Neural progenitor cell (in vitro differentiated cells): ENCODE measurements around the gene DHRS2. TPM values are rescaled to one million over a fixed set of nuclear protein-coding genes. Genes with fewer than 3 reads are reported as not detected.

Experiments
- DNase-seq: peaks from one replicate; pipeline ENCODE4 v3.0.0-alpha.2; 2016; ENCODE audit warnings: low spot score
- H2AFZ ChIP-seq: fragments of 200-600 bp; sonication (generic); replicated peaks from 2 replicates; pipeline ENCODE4 v1.6.1; 2016; ENCODE audit warnings: antibody characterized with exemption
- H3F3A ChIP-seq: fragments of 200-600 bp; sonication (generic); 2 replicates; pipeline ENCODE4 v1.6.1; 2016; ENCODE audit warnings: antibody characterized with exemption, low read depth
- H3K27ac ChIP-seq: fragments of 200-600 bp; sonication (generic); 2 replicates; pipeline ENCODE4 v1.5.1; 2016; ENCODE audit warnings: mild to moderate bottlenecking
- H3K27me3 ChIP-seq: fragments of 200-600 bp; sonication (generic); 2 replicates; pipeline ENCODE4 v1.6.1; 2016; ENCODE audit warnings: mild to moderate bottlenecking, moderate library complexity
- H3K36me3 ChIP-seq: fragments of 200-600 bp; sonication (generic); 2 replicates; pipeline ENCODE4 v1.5.1; 2016
- H3K4me1 ChIP-seq: fragments of 200-600 bp; sonication (generic); 2 replicates; pipeline ENCODE4 v1.6.1; 2016; ENCODE audit warnings: mixed run types
- H3K4me2 ChIP-seq: fragments of 200-600 bp; sonication (generic); 2 replicates; pipeline ENCODE4 v1.6.1; 2016
- H3K4me3 ChIP-seq: fragments of 200-600 bp; sonication (generic); 2 replicates; pipeline ENCODE4 v1.5.1; 2016
- H3K79me2 ChIP-seq: fragments of 200-600 bp; sonication (generic); 2 replicates; pipeline ENCODE4 v1.6.1; 2016; ENCODE audit warnings: low read depth
- H3K9ac ChIP-seq: fragments of 200-600 bp; sonication (generic); 2 replicates; pipeline ENCODE4 v1.6.1; 2016
- H3K9me3 ChIP-seq: fragments of 200-600 bp; sonication (generic); 2 replicates; pipeline ENCODE4 v1.5.1; 2016; ENCODE audit warnings: low read depth
- H4K20me1 ChIP-seq: fragments of 200-600 bp; sonication (generic); 2 replicates; pipeline ENCODE4 v1.6.1; 2016; ENCODE audit warnings: low read depth
- H3K27ac Mint-ChIP-seq: 3 replicates; pipeline ENCODE4 v1.8.0; 2021; ENCODE audit warnings: mixed read lengths
- H3K27me3 Mint-ChIP-seq: 2 replicates; pipeline ENCODE4 v1.8.0; 2022; ENCODE audit warnings: low read depth, mild to moderate bottlenecking, inconsistent platforms, moderate library complexity, mixed read lengths; ENCODE audit not compliant: insufficient read depth
- H3K36me3 Mint-ChIP-seq: 3 replicates; pipeline ENCODE4 v1.8.0; 2021; ENCODE audit warnings: mixed read lengths
- H3K4me1 Mint-ChIP-seq: 3 replicates; pipeline ENCODE4 v1.8.0; 2021; ENCODE audit warnings: mixed read lengths
- H3K4me3 Mint-ChIP-seq: 3 replicates; pipeline ENCODE4 v1.8.0; 2021; ENCODE audit warnings: mild to moderate bottlenecking, moderate library complexity, mixed read lengths
- H3K9me3 Mint-ChIP-seq: 3 replicates; pipeline ENCODE4 v1.8.0; 2020; ENCODE audit warnings: mixed read lengths
- EZH2 ChIP-seq: fragments of 200-600 bp; sonication (generic); IDR thresholded peaks from 2 replicates; pipeline ENCODE4 v1.6.1; 2017; ENCODE audit warnings: antibody characterized with exemption, mild to moderate bottlenecking, moderate library complexity
- EZH2phosphoT487 ChIP-seq: fragments of 200-600 bp; sonication (generic); IDR thresholded peaks from 2 replicates; pipeline ENCODE4 v1.6.1; 2017; ENCODE audit warnings: antibody characterized with exemption
- total RNA-seq: library from RNA; depleted of rRNA; stranded (reverse); fragments of >200 nt; gene quantifications from 2 replicates; pipeline ENCODE4 v1.2.3, GENCODE V29; 2015; ENCODE audit warnings: low replicate concordance
- TF ChIP-seq, protein P1 (sequence below): fragments of 200-600 bp; sonication (generic); IDR thresholded peaks from 2 replicates; pipeline ENCODE4 v1.5.1; 2017; ENCODE audit warnings: antibody characterized with exemption, mild to moderate bottlenecking

Gene DHRS2
- total RNA-seq, 1 donor from 2014 or later, result 2.8 TPM

DNA sequence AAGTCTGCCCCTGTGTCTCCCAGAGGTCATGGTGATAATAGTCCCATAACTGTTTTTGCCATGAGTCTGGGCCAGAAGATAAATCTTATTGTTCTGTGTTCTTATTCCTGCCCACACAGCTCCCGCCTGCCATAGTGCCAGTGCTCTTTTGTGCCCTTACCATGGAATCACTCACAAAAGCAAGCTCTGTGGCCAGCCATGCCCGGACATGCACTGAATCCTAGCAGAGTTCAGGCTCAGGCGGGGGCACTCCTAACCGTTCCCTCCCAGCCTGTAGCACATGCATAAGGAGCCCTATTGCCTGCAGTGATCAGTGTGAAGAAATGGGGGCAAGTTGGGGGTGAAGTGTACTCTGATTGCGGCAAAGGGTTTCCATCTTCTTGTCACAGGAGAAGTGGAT, 33.3 kb downstream of the DHRS2 start:
- Mint-ChIP-seq H3K4me1 (no peaks in the 10 kb centered on the region), H3K27ac (no peak overlapping the region)

DNA sequence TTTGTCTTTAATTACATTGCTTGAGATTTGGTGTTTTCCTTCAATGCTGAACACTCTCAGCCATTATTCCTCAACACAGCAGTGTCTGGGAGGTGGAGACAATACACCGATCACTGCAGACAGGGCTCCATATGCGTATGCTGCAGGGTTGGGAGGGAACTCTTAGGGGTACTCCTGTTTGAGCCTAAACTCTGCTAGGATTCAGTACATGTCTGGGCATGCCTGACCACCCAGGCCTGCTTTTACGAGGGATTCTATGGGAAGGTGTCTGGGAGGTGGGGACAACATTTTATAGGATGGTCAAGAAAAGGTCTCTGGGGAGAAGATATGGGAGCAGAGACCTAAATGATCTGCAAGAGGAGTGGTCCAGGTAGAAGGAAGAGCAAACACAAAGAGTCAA, 34.3 kb downstream of the DHRS2 start:
- H3K4me1 ChIP-seq, result no peaks in the 10 kb centered on the region
- Mint-ChIP-seq H3K27ac (no peak overlapping the region), H3K9me3 (no peaks in the 10 kb centered on the region)

More for the DNA sequence above, 33.3 kb downstream of the DHRS2 start:
- Histone ChIP-seq H3K9me3 (no peaks in the 10 kb centered on the region), H3K9ac (no peak overlapping the region), H3K4me2 (no peak overlapping the region), H3K36me3 (no peaks in the 10 kb centered on the region), H2AFZ (no peak overlapping the region), H3K4me1 (no peaks in the 10 kb centered on the region), H3K4me3 (no peak overlapping the region), H3K27ac (no peak overlapping the region), H3K27me3 (no peaks in the 10 kb centered on the region), H3F3A (no peaks in the 10 kb centered on the region), H4K20me1 (no peaks in the 10 kb centered on the region), H3K79me2 (no peaks in the 10 kb centered on the region)
- no peak overlapping the region for H3K4me3 Mint-ChIP-seq
- no peak for DNase-seq
- TF ChIP-seq, protein P1, sequence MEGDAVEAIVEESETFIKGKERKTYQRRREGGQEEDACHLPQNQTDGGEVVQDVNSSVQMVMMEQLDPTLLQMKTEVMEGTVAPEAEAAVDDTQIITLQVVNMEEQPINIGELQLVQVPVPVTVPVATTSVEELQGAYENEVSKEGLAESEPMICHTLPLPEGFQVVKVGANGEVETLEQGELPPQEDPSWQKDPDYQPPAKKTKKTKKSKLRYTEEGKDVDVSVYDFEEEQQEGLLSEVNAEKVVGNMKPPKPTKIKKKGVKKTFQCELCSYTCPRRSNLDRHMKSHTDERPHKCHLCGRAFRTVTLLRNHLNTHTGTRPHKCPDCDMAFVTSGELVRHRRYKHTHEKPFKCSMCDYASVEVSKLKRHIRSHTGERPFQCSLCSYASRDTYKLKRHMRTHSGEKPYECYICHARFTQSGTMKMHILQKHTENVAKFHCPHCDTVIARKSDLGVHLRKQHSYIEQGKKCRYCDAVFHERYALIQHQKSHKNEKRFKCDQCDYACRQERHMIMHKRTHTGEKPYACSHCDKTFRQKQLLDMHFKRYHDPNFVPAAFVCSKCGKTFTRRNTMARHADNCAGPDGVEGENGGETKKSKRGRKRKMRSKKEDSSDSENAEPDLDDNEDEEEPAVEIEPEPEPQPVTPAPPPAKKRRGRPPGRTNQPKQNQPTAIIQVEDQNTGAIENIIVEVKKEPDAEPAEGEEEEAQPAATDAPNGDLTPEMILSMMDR, result no peak
- TF ChIP-seq EZH2phosphoT487, result no peak
- TF ChIP-seq EZH2, result no peak
- no peaks in the 10 kb centered on the region for H3K9me3 Mint-ChIP-seq
- H3K27me3 Mint-ChIP-seq, result peaks cover 2% of the 10 kb centered on the region
- H3K36me3 Mint-ChIP-seq, result no peaks in the 10 kb centered on the region

DNA sequence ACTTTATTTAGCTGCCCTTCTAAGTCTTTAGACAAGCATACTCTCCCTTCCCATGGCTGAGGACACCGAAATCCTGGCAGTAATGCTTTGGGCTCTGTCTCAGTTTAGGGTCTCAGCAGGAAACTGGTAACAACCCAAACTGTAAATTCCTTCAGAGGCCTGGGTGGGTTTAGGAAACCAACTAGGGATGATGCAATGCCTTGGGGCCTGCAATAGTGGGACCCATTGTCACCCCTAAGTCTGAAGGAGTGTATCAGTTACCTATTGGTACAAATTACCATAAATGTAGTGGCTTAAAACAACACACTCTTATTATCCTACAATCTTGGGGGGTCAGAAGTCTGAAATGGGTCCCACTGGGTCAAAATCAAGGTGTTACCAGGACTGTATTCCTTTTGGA, 36.0 kb downstream of the DHRS2 start:
- no peak overlapping the region for H3K4me2 ChIP-seq
- no peaks in the 10 kb centered on the region for H3K4me1 Mint-ChIP-seq
- H3F3A ChIP-seq, result no peaks in the 10 kb centered on the region
- no peaks in the 10 kb centered on the region for H3K9me3 ChIP-seq
- no peak for DNase-seq
- peaks cover 2% of the 10 kb centered on the region for H3K27me3 Mint-ChIP-seq
- H3K79me2 ChIP-seq, result no peaks in the 10 kb centered on the region
- H3K36me3 ChIP-seq, result no peaks in the 10 kb centered on the region
- H3K4me3 ChIP-seq, result no peak overlapping the region
- H3K4me1 ChIP-seq, result no peaks in the 10 kb centered on the region
- no peaks in the 10 kb centered on the region for H3K36me3 Mint-ChIP-seq
- TF ChIP-seq, protein P1, result no peak
- TF ChIP-seq EZH2, result no peak
- no peak for TF ChIP-seq EZH2phosphoT487
- no peak overlapping the region for H3K27ac ChIP-seq
- no peaks in the 10 kb centered on the region for H3K9me3 Mint-ChIP-seq
- no peak overlapping the region for H2AFZ ChIP-seq
- no peaks in the 10 kb centered on the region for H4K20me1 ChIP-seq
- H3K27ac Mint-ChIP-seq, result no peak overlapping the region
- H3K4me3 Mint-ChIP-seq, result no peak overlapping the region
- no peaks in the 10 kb centered on the region for H3K27me3 ChIP-seq
- H3K9ac ChIP-seq, result no peak overlapping the region

More for the DNA sequence above, 34.3 kb downstream of the DHRS2 start:
- H3K36me3 Mint-ChIP-seq, result no peaks in the 10 kb centered on the region
- no peak overlapping the region for H3K4me2 ChIP-seq
- no peaks in the 10 kb centered on the region for H3K36me3 ChIP-seq
- H3K9me3 ChIP-seq, result no peaks in the 10 kb centered on the region
- H3K27me3 ChIP-seq, result no peaks in the 10 kb centered on the region
- TF ChIP-seq EZH2 (no peak), EZH2phosphoT487 (no peak)
- TF ChIP-seq, protein P1, result no peak
- no peak overlapping the region for H3K4me3 Mint-ChIP-seq
- no peak overlapping the region for H3K9ac ChIP-seq
- no peak for DNase-seq
- no peaks in the 10 kb centered on the region for H3F3A ChIP-seq
- no peak overlapping the region for H3K27ac ChIP-seq
- H2AFZ ChIP-seq, result peak overlapping the region; percentile 68
- H3K4me3 ChIP-seq, result no peak overlapping the region
- H3K27me3 Mint-ChIP-seq, result peaks cover 2% of the 10 kb centered on the region
- H3K4me1 Mint-ChIP-seq, result no peaks in the 10 kb centered on the region
- H4K20me1 ChIP-seq, result no peaks in the 10 kb centered on the region
- H3K79me2 ChIP-seq, result no peaks in the 10 kb centered on the region
